ENCODE data around the gene CCNK. TPM values are rescaled to one million over a fixed set of nuclear protein-coding genes. Genes with fewer than 3 reads are reported as not detected.

CCNK gene
- total and polyA plus RNA-seq, 11 donors = 9.1 to 35.3 (median 29.3) TPM

- Histone ChIP-seq H3K9me3 (no peaks in the 10 kb centered on the region), H3K4me3 (no peak overlapping the region), H3K36me3 (peaks cover 7 to 100% (median 96%) of the 10 kb centered on the region in 9 donors), H3K27me3 (no peaks in the 10 kb centered on the region), H3K27ac (no peak overlapping the region), H3K4me1 (peaks cover 0 to 9% (median 0%) of the 10 kb centered on the region in 12 donors)
- ATAC-seq (no peak), DNase-seq (no peak)
- WGBS, 4 donors = 80 to 94% (median 88%) methylated on average over 4 of the region's 4 CpGs
- no peak for TF ChIP-seq POLR2A (IDR thresholded peaks at IDR 0.05)
- TF ChIP-seq CTCF (IDR thresholded peaks at IDR 0.05) = no peak
- intact Hi-C loops (cut with DNase I) = no loop called here
Observed at GRCh38 chr14:99503848-99504453, 22.7 kb downstream of the CCNK start.

- WGBS, 4 donors = 79 to 86% (median 84%) methylated on average over 5 of the region's 5 CpGs
- no peaks in the 10 kb centered on the region for H3K9me3 ChIP-seq
- H3K36me3 ChIP-seq = peaks cover 7 to 100% (median 99%) of the 10 kb centered on the region in 9 donors
- intact Hi-C loops (cut with DNase I) = no loop called here
- H3K4me3 ChIP-seq = no peak overlapping the region
- no peak for ATAC-seq
- H3K27me3 ChIP-seq = no peaks in the 10 kb centered on the region
- DNase-seq = no peak
- TF ChIP-seq CTCF (IDR thresholded peaks at IDR 0.05) (no peak), POLR2A (IDR thresholded peaks at IDR 0.05) (no peak)
- no peak overlapping the region for H3K27ac ChIP-seq
- peaks cover 0 to 9% (median 0%) of the 10 kb centered on the region in 12 donors for H3K4me1 ChIP-seq
Observed at GRCh38 chr14:99505089-99505488, 23.9 kb downstream of the CCNK start.

GRCh38 chr14:99506276-99506675 lies 25.1 kb downstream of the CCNK start:
- ATAC-seq (peak in 1 of 4 donors; percentile 7), DNase-seq (peak in 2 of 5 donors; percentile 14 to 24)
- Histone ChIP-seq H3K27me3 (no peaks in the 10 kb centered on the region), H3K4me3 (no peak overlapping the region), H3K4me1 (peaks cover 0 to 12% (median 2%) of the 10 kb centered on the region in 12 donors), H3K9me3 (no peaks in the 10 kb centered on the region), H3K27ac (no peak overlapping the region), H3K36me3 (peaks cover 7 to 97% (median 93%) of the 10 kb centered on the region in 9 donors)
- no peak for TF ChIP-seq CTCF (IDR thresholded peaks at IDR 0.05)
- no peak for TF ChIP-seq POLR2A (IDR thresholded peaks at IDR 0.05)
- 64 to 80% (median 69%) methylated on average over 6 of the region's 6 CpGs for WGBS, 4 donors
- intact Hi-C loops (cut with DNase I) = no loop called here

- peaks cover 0 to 19% (median 5%) of the 10 kb centered on the region in 12 donors for H3K4me1 ChIP-seq
- TF ChIP-seq POLR2A (IDR thresholded peaks at IDR 0.05) = no peak
- TF ChIP-seq CTCF (IDR thresholded peaks at IDR 0.05) = no peak
- peak in 1 of 4 donors; percentile 8 for ATAC-seq
- H3K27ac ChIP-seq = no peak overlapping the region
- intact Hi-C loops (cut with DNase I) = no loop called here
- DNase-seq = peak in 1 of 5 donors; percentile 20
- 80 to 90% (median 88%) methylated on average over 12 to 13 of the region's 13 CpGs for WGBS, 4 donors
- H3K27me3 ChIP-seq = no peaks in the 10 kb centered on the region
- peaks cover 3 to 96% (median 87%) of the 10 kb centered on the region in 9 donors for H3K36me3 ChIP-seq
- H3K9me3 ChIP-seq = no peaks in the 10 kb centered on the region
- no peak overlapping the region for H3K4me3 ChIP-seq
Observed at GRCh38 chr14:99507860-99508640, 26.8 kb downstream of the CCNK start.
